DND-41 (cell line): Measurements from ENCODE around the gene ZNF593.

Source experiments
- CTCF ChIP-seq: IDR thresholded peaks from 2 replicates; pipeline ENCODE4 v1.5.1; 2012; ENCODE audit warnings: borderline replicate concordance, low read length, moderate library complexity, mild to moderate bottlenecking; ENCODE audit not compliant: poor library complexity, severe bottlenecking; ENCODE audit errors: extremely low read depth
- EZH2 ChIP-seq: IDR thresholded peaks from 3 replicates; pipeline ENCODE4 v1.6.1; 2012; ENCODE audit warnings: borderline replicate concordance, low read depth, mild to moderate bottlenecking, moderate library complexity, low read length, inconsistent platforms; ENCODE audit not compliant: severe bottlenecking

GRCh38 chr1:26154750-26155149 is 15.0 kb upstream of the ZNF593 start:
- no peak for TF ChIP-seq EZH2
- no peak for TF ChIP-seq CTCF
